NCI-H1048 (cell line): ENCODE data around the gene HDDC3.

Experiments
- DNase-seq: peaks from one replicate; lab custom pipeline; 2025; lab: John Stamatoyannopoulos, UW

HDDC3 gene, protein sequence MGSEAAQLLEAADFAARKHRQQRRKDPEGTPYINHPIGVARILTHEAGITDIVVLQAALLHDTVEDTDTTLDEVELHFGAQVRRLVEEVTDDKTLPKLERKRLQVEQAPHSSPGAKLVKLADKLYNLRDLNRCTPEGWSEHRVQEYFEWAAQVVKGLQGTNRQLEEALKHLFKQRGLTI

DNA sequence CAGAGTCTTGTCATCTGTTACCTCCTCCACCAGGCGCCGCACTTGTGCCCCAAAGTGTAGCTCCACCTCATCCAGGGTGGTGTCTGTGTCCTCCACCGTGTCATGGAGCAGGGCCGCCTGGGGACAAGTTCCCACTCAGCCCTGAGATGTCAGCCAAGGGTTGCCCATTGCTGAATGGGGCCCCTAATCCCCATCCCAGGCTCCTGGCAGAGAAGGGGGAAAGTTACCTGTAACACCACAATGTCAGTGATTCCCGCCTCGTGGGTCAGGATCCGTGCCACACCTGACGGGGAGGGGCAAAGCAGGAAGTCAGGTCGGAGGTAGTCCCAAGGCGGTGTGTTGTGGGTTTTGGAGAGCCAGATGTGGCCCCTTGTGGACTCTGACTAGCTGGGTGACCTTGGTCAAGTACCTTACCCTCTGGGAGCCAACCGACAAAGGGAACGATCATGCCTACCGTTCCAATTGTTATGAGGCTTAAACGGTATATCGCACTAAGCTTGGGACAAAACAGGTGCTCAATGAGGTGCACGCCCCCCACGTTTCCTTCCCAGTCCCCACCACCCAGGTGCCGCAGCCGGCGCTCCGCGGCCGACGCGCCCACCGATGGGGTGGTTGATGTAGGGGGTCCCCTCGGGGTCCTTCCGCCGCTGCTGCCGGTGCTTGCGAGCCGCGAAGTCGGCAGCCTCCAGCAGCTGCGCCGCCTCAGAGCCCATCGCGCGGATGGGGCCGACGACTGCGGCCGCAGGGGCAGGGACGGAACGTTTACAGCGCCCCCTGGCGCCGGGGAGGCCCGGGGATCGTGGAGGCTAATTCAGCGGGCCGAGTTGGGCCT, at the start of gene HDDC3:
TSS of gene HDDC3 (minus strand) at position 722 of the 832 bp plus-strand sequence. CDS start at position 713, 9 bp downstream.
- peak; percentile 79 for DNase-seq

GRCh38 chr15:90982135-90982534, 49.8 kb upstream of the HDDC3 start:
- no peak for DNase-seq

DNA sequence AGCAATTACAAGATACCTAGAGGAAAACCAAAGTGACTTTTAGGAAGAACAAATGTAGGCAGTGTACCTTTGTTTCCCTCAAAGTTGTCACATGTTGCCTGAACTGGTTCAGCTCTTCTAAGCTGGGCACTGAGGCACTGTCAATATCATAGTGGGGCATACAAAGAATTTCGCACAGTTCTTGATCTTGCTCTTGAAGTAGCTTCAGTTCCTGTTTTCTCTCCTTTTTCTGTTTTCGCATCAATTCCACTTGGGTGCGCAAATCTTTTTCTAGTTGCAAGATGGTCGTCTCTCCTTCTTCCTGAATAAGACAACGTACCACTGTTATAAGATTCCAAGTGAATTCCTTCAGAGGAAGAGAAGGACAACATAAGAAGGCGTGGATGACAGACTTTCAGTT, 49.3 kb upstream of the HDDC3 start:
- no peak for DNase-seq

GRCh38 chr15:90979582-90979981, 47.2 kb upstream of the HDDC3 start:
- no peak for DNase-seq

DNA sequence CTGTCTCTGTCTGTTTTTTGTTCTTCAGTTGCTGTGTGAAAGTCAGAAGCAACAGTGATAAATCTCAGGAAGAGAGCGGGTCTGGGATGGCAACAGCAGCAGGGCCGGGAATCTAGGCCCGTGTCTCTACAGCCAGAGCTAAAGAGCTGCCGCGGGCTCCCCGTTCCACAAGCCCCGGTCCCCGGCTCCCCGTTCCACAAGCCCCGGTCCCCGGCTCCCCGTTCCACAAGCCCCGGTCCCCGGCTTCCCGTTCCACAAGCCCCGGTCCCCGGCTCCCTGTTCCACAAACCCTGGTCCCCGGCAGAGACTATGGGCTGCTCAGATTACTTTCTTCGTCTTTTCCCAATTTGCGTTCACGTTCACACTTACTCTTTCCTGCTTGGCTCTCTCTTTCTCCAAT, 41.9 kb upstream of the HDDC3 start:
- DNase-seq = no peak

DNA sequence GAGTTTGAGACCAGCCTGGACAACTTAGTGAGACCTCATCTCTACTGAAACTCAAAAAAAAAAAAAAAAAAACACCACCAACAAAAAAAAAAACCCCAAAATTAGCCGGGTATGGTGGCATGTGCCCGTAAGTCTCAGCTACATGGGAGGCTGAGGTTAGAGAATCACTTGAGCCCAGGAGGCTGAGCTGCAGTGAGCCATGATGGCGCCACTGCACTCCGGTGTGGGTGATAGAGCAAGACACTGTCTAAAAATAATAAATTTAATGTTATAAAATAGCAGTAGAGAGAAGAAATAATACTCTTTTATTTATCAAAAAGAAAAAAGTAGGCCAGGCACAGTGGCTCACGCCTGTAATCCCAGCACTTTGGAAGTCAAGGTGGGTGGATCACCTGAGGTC, 39.8 kb upstream of the HDDC3 start:
- DNase-seq = no peak

- no peak for DNase-seq
These were observed 37.9 kb upstream of the HDDC3 start for GRCh38 chr15:90970274-90970673.

DNA sequence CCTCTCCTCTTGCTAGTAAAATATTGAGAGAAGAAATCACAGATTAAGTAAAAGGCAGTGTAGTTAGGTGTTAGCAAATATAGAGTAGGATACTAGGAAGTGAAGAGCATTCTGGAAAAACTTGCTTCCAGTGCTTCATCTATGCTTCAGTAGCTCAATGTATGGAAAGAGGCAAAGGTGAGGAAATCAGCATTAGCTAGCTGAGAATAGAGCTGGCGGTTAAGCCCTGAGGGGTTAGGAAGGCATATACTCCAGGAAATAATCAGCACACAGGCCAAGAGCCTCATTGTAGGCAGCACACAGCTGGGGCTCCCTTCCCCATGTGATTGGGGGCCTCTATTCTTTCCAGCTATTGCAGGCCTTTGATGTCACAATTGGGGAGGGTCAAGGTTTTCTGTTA, 36.1 kb upstream of the HDDC3 start:
- DNase-seq = no peak

GRCh38 chr15:90967206-90967605, 34.9 kb upstream of the HDDC3 start:
- DNase-seq = no peak

DNA sequence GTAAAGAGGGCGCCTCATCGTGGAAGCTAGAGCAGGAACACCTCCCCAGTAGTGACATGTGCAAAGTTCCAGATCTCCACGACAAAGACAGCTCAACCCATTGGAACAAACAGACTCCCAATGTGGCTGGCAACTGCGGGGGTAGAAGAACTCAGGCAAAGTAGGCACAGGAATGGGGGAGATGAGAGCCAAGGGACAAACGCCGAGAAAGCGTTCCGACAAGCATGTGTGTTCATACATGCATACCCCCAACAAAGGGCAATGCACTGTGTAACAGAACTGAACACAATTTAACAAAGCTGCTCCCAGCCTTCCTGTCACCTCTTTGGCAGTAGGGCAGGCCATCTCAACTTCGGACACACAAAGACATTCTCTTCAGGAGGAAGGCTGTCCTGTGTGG, 33.9 kb upstream of the HDDC3 start:
- no peak for DNase-seq

GRCh38 chr15:90962021-90962420, 29.7 kb upstream of the HDDC3 start:
- DNase-seq = no peak

DNA sequence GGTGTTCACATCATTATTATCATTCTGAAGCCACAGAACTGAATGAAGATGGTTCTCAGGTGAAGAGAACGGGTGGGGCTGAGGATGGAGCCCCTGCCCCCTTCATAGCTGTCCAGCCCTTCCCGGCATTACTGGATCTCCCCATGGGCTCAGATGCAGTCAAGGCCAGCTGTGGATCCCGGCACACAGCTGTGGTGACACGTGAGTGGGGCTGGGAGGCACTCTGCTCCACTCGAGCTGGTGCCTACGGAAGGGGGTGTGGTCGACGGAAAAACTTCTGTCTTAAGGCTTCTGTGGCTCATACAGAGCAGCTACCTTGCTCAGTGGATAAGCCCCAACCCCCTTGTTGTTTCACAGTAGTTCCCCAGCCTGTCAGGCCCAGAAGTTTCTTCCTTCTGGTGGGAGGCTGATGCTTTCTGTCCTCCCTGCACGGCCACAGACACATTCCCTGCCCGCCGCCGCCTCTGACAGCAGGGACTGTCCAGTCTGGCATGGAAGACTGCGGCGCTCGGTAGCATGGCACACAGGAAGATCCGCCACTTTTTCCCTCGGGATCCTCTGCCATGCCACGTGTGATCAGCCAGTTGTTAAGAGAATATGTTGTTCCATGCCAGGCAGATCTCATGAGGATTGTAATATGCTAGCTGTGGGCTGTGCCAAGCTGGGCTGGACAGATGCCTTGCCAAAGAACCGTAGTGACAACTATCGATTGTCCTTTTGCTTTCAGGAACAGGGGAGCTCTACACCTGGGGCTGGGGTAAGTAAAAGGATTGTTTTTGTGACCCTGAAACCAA, 28.1 kb upstream of the HDDC3 start:
- no peak for DNase-seq

- DNase-seq = no peak
These were observed 27.5 kb upstream of the HDDC3 start for GRCh38 chr15:90959894-90960293.

DNA sequence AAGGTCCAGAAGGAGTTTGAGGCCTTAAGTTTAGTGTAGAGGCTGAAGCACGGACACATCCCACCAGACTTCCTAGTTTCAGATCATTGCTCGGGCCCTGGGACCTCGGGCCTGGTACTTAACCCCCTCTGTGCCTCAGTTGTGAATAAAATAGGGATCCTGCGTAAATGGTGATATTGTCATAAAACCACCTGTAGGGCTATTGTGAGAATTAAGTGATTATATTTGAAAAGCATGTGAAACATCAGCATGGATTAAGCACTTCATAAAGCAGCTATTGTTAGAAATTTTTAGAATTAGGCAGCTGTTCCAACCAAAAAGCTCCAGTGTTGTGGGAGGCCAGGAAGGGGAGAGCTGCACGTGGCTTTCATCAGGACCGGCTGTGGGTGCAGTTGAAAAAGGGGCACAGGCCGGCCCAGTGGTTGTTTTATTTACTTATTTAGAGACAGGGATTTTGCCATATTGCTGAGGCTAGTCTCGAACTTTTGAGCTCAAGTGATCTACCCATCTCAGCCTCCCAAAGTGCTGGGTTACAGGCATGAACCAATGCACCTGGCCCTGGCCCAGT, 26.8 kb upstream of the HDDC3 start:
- no peak for DNase-seq

DNA sequence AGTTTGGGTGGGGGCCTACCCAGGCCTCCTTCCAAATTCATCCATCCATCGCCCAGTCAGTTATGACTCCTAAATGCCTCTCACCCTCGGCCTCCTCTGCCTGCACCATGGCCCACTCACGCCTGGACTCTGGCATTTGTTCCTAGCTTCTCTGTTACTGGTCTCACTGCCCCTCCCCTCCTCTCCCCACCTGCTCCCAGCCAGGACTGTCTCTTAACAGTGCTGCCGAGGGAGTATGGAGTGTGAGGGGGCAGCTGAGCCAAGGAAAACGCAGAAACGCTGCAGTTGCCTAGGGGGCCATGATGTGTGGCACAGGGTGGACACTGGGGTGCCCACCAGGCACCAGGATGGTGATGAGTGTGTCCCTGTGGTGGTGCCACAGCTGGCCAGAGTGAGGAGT, 25.4 kb upstream of the HDDC3 start:
- DNase-seq = no peak

GRCh38 chr15:90957031-90957790, 24.9 kb upstream of the HDDC3 start:
- DNase-seq = no peak

- peak; percentile 41 for DNase-seq
These were observed 24.1 kb upstream of the HDDC3 start for GRCh38 chr15:90956274-90957030.

DNA sequence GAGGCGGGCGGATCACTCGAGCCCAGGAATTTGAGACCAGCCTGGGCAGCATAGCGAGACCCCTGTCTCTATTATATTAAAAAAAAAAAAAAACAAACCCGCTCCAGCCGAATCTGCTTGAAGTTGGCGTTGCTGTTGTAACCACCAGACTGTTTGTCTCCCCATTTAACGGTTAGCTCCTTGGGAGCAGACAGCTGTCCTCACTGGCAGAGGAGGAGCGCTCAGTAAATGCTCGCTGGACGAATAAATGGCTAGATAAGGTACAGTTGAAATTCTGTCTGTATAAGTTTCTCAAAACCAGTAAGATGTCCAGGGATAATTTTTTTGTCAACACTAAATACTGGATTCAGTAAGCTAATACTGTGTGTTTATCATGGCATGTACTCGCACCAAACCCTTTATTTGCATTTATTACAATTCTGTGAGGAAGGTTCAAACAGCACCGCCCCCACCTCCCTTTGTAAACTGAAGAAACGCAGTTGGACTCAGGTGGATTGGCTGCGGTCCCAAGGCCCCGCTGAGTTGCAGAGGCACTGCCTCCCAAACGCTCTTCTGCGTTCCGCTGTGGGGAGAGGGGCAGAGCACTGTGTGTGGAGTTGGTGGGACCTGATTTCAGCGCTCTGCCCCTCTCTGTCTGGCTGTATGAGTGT, 23.4 kb upstream of the HDDC3 start:
- DNase-seq = no peak

- DNase-seq = peak; percentile 85
These were observed 22.6 kb upstream of the HDDC3 start, which contains the start of gene RCCD1 for GRCh38 chr15:90954712-90955623. Gene RCCD1 (plus strand): TSS chr15:90954884. CDS start chr15:90956735, 1,851 bp downstream.
